GM21529 (cell line): ENCODE results near the gene SLCO2A1.

Experiments
- ATAC-seq: cut with Tn5 transposase; IDR thresholded peaks from one replicate; pipeline ENCODE4 v1.9.1; 2021; ENCODE audit not compliant: unreplicated experiment

Gene SLCO2A1

GRCh38 chr3:133910422-133910821 is 119.3 kb downstream of the SLCO2A1 start:
- no peak for ATAC-seq

- no peak for ATAC-seq
Observed at GRCh38 chr3:133905376-133905775, 124.3 kb downstream of the SLCO2A1 start.

- ATAC-seq = no peak
Observed at GRCh38 chr3:133901847-133902246, 127.9 kb downstream of the SLCO2A1 start.

GRCh38 chr3:133901083-133901482 is 128.6 kb downstream of the SLCO2A1 start:
- ATAC-seq = no peak

GRCh38 chr3:133899311-133899710 is 130.4 kb downstream of the SLCO2A1 start:
- no peak for ATAC-seq

- ATAC-seq = no peak
Observed at GRCh38 chr3:133897547-133897946, 132.2 kb downstream of the SLCO2A1 start.

GRCh38 chr3:133896002-133896761 is 133.5 kb downstream of the SLCO2A1 start:
- ATAC-seq = no peak

- no peak for ATAC-seq
Observed at GRCh38 chr3:133895208-133896001, 134.3 kb downstream of the SLCO2A1 start, which contains the start of gene RAB6B. Gene RAB6B, minus strand, starts transcription at chr3:133895882. Its CDS starts 416 bp downstream, at chr3:133895466.

- ATAC-seq = no peak
Observed at GRCh38 chr3:133894353-133895207, 135.1 kb downstream of the SLCO2A1 start.

GRCh38 chr3:133893683-133894352 is 135.9 kb downstream of the SLCO2A1 start:
- ATAC-seq = no peak

GRCh38 chr3:133892541-133893231 is 137.0 kb downstream of the SLCO2A1 start:
- ATAC-seq = no peak

GRCh38 chr3:133891662-133892378 is 137.9 kb downstream of the SLCO2A1 start:
- ATAC-seq = no peak

GRCh38 chr3:133890972-133891644 is 138.6 kb downstream of the SLCO2A1 start:
- no peak for ATAC-seq

- no peak for ATAC-seq
Observed at GRCh38 chr3:133890037-133890436, 139.7 kb downstream of the SLCO2A1 start.

- no peak for ATAC-seq
Observed at GRCh38 chr3:133888726-133889340, 140.9 kb downstream of the SLCO2A1 start.

- no peak for ATAC-seq
Observed at GRCh38 chr3:133887803-133888703, 141.7 kb downstream of the SLCO2A1 start.

- no peak for ATAC-seq
Observed at GRCh38 chr3:133887074-133887802, 142.5 kb downstream of the SLCO2A1 start.
